ENCODE data around the gene CUX1.

CUX1 gene

GRCh38 chr7:102248081-102248455 lies 430.6 kb downstream of the CUX1 start:
- DNase-seq (ENCODE audit: low spot score): no peak

GRCh38 chr7:102248456-102249395 lies 431.3 kb downstream of the CUX1 start:
- DNase-seq (ENCODE audit: low spot score): no peak

- no peak for DNase-seq (ENCODE audit: low spot score)
Observed at GRCh38 chr7:102251531-102252365, 434.3 kb downstream of the CUX1 start.

- DNase-seq (ENCODE audit: low spot score): no peak
Observed at GRCh38 chr7:102252366-102252982, 435.0 kb downstream of the CUX1 start.

- no peak for DNase-seq (ENCODE audit: low spot score)
Observed at GRCh38 chr7:102253066-102253972, 435.9 kb downstream of the CUX1 start.

- no peak for DNase-seq (ENCODE audit: low spot score)
Observed at GRCh38 chr7:102253973-102254370, 436.5 kb downstream of the CUX1 start.

- no peak for DNase-seq (ENCODE audit: low spot score)
Observed at GRCh38 chr7:102254521-102254920, 437.1 kb downstream of the CUX1 start.

- DNase-seq (ENCODE audit: low spot score): no peak
Observed at GRCh38 chr7:102255501-102255900, 438.1 kb downstream of the CUX1 start.

- no peak for DNase-seq (ENCODE audit: low spot score)
Observed at GRCh38 chr7:102255916-102256315, 438.5 kb downstream of the CUX1 start.

- no peak for DNase-seq (ENCODE audit: low spot score)
Observed at GRCh38 chr7:102258073-102258748, 440.8 kb downstream of the CUX1 start.

GRCh38 chr7:102258749-102259107 lies 441.3 kb downstream of the CUX1 start:
- no peak for DNase-seq (ENCODE audit: low spot score)

GRCh38 chr7:102260856-102261255 lies 443.4 kb downstream of the CUX1 start:
- DNase-seq (ENCODE audit: low spot score): no peak

- no peak for DNase-seq (ENCODE audit: low spot score)
Observed at GRCh38 chr7:102261451-102261850, 444.0 kb downstream of the CUX1 start.

- DNase-seq (ENCODE audit: low spot score): no peak
Observed at GRCh38 chr7:102262546-102262945, 445.1 kb downstream of the CUX1 start.

- no peak for DNase-seq (ENCODE audit: low spot score)
Observed at GRCh38 chr7:102264367-102264891, 447.0 kb downstream of the CUX1 start.

GRCh38 chr7:102266541-102266940 lies 449.1 kb downstream of the CUX1 start:
- DNase-seq (ENCODE audit: low spot score): no peak

- DNase-seq (ENCODE audit: low spot score): no peak
Observed at GRCh38 chr7:102268635-102269034, 451.2 kb downstream of the CUX1 start.

- DNase-seq (ENCODE audit: low spot score): no peak
Observed at GRCh38 chr7:102270178-102270887, 452.9 kb downstream of the CUX1 start.

GRCh38 chr7:102271158-102271798 lies 453.9 kb downstream of the CUX1 start:
- DNase-seq (ENCODE audit: low spot score): no peak

All from left forelimb (tissue), 1 donor.